HG03521 (cell line): ENCODE results near the gene FAM47E.

Source experiments
- ATAC-seq: cut with Tn5 transposase; IDR thresholded peaks from one replicate; pipeline ENCODE4 v1.9.1; 2021; ENCODE audit warnings: mild to moderate bottlenecking, moderate library complexity; ENCODE audit not compliant: unreplicated experiment

FAM47E gene, protein sequence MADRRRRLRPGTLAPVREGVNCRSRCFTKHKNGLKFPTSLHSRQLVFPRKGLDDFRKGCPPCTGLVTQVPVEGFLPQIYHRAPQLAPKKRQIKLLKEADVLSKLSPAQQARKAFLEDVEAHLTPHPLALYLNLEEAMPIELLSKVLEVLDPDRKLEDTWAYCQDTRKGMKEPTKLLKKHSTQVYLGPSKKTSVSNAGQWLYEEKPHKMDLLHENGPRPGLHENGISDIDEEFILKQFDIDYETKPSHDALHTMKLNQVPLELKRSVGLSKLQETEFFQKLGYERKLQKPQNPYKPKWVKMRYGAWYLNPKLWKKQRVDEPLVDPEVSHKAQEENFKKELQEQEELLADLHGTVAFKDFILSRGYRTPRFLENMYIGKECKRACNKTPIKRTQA

GRCh38 chr4:76251441-76252270, at the start of gene FAM47E:
FAM47E (plus strand) TSS chr4:76251721; CDS start chr4:76251747, 26 bp downstream.
- peak; percentile 70 for ATAC-seq

- ATAC-seq = no peak
Observed at GRCh38 chr4:76203541-76203940, 48.0 kb upstream of the FAM47E start.

DNA sequence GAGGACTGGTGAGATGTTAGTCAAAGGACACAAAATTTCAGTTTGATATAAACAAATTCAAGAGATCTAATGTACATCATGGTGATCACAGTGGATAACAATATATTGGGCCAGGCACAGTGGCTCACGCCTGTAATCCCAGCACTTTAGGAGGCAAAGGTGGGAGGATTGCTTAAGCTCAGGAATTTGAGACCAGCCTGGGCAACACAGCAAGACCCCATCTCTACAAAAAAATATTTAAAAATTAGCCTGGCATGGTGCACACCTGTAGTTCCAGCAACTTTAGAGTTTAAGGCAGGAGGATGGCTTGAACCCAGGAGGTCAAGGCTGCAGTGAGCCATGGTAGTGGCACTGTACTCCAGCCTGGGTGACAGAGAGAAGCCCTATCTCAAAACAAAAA, 46.6 kb upstream of the FAM47E start:
- ATAC-seq = no peak

DNA sequence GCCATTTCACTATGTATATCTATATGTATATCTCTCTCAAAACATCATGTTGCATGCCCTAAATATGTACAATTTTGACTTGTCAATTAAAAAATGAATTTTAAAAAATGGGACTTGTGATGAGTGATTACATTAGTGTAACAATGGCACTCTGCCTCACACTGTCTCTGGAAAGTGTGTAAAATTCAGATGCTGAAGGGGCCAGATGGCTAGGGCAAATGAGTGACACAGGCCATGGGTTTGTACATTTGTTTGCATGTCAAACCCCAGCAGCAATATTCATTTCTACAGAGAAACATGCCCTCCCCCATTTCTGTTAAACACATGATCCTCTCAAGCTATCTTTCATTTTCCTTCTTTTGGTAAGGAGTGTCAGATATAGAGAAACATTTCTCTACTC, 46.0 kb upstream of the FAM47E start:
- ATAC-seq = no peak

- no peak for ATAC-seq
Observed at GRCh38 chr4:76206222-76206942, 45.1 kb upstream of the FAM47E start.

DNA sequence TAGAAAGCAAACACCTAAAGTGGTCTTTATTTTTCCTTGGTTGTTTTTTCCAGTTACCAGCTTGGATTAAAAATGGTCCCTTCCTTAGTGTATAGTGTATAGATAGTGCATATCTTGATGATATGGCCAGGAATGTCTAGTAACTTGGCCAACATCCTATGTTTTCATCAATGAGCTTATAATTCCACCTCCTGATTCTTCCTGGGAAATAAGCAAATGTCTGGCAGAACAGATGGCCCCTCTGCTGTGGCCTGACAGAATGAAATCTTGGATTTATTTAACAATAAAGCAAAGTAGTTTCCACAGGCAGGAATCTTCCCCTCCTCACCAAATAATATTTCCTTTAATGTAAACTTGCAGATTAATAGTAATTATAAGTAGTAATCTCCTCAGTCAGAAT, 44.0 kb upstream of the FAM47E start:
- ATAC-seq = no peak

- ATAC-seq = no peak
Observed at GRCh38 chr4:76208005-76208765, 43.3 kb upstream of the FAM47E start.

GRCh38 chr4:76209881-76210280, 41.6 kb upstream of the FAM47E start:
- ATAC-seq = no peak

DNA sequence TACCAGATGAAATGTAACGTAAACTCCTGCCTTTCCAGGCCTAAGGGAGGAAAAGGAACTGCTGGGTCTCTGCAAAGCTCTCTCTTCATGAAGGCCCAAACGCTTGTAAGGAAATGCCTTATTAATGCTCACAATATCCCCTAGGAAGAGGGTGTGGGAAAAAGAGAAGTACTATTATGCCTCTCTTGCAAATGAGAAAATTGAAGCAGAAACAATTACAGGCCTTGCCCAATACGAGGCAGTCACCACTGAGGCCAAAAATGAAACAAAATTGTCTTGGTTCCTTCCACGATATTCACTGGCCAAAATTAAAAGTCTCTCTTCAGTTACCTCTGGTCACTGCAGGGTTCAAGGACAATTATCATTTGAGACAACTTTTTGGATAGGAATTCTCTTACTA, 41.1 kb upstream of the FAM47E start:
- ATAC-seq = no peak

GRCh38 chr4:76211769-76212708, 39.5 kb upstream of the FAM47E start:
- no peak for ATAC-seq

DNA sequence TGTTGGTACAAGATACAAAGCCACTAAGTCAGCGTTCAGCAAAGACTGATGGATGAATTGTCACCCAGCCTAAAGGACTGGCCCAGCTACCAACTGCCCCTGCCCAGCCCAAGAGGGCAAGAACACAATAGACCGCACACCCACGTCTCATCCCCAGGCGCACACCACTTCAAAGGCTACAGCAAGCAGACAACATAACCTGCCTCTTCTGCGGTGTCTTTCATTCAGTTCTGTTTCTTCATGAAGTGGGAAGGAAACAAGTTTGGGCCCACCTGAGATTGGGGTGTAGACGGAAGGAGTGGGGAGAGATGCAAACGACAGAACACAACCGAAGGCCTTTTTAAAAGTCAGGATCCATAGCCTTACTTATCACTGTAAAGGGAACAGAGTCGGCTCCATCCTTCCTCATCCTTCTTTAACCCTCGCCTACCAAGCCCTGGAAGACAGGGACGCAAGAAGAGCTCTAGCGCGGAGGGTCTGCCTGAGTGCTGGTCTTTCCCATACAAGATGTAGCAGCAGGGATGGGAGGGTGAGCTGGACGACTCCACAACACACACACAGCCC, 38.6 kb upstream of the FAM47E start:
- ATAC-seq = no peak

DNA sequence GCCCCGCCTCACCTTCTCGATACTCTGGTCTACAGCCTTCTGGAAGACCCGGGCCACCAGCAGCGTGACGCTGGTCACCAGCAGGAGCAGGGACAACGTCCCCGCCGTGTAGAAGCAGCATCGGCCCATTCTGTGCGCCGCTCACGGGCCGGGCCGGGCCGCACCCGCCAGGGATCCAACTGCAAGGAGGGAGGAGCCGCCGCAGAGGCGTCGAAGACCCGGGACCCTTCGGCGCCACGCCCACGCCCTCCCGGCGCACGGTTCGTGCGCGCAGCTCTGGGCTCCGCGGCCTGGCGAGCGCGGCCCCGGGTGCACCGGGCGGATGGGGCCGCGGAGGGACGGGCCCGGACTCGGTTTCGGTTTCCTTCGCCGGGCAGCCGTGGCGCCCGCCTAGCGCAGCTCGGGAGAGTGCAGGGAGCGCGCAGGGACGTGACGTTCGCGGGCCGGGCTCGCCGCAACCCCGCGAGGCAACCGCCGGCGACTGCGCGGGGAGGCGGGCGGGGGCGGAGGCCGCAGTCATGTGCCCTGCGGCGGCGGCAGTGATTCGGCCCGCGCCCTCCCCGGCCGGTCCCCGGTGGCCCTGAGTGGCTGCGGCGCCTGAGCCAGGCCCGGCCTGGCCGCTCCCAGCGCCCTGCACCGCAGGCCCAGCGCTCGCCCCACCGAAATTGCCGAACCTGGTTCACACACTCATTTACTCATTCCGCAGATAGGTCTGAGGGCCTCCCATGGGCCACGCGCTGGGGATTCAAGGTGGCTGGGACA, 37.9 kb upstream of the FAM47E start, which contains the start of gene SCARB2:
TSS of gene SCARB2 (minus strand) at position 410 of the 762 bp plus-strand sequence. CDS start at position 129, 281 bp downstream.
- peak; percentile 72 for ATAC-seq

DNA sequence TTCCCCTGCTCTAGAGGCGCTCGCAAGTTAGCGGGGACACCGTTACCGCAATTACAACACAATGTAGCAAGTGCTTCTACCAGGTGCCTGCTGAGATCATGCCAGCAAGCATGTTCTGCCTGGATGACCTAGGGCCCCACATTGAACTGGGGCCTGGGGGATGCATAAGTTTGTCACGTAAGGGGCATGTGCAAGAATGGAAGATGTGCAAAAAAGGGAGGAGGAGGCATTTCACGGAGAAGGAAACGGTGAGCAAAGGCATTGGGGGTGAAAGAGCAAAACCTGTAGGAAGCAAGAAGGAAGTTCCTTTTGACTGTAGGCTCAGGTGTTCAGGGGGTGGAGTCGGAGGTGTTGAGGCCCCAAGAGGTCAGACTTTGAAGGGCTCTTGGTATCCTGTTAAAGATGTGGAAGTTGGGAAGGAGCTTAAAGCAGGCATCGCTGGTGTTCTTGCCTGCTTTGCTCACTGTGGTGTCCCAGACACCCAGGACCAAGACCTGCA, 37.3 kb upstream of the FAM47E start:
- peak; percentile 6 for ATAC-seq

DNA sequence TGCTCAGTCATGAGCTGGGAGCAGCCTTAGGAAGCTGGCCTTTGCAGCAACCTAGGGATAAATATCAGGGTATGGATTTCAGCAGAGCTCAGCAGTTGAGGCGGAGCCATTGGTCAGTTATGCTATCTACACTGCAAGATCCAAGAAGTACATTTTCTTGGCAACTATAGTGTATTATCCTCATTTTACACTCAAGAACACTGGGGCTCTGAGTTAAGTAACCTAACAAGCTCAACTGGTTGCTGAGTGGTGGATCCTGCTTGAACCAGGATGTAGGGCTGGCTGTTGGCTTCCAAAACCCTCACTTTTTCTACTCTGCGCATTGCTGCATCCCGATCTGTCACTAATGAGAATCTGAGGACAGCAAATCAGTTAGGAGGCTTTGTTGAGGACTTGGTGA, 36.4 kb upstream of the FAM47E start:
- ATAC-seq = no peak

GRCh38 chr4:76216524-76216923, 35.0 kb upstream of the FAM47E start:
- no peak for ATAC-seq

GRCh38 chr4:76216975-76217814, 34.3 kb upstream of the FAM47E start:
- ATAC-seq = no peak
